GM12892 (cell line): Measurements from ENCODE around the gene HOXB6.

Experiments used
- POLR2A ChIP-seq: IDR thresholded peaks from 2 replicates; pipeline ENCODE4 v1.6.1; 2011; ENCODE audit warnings: low read depth, low read length, control low read depth
- POLR2AphosphoS5 ChIP-seq: IDR thresholded peaks from 2 replicates; pipeline ENCODE4 v1.6.1; 2011; ENCODE audit warnings: low read depth, low read length, control low read depth
- TAF1 ChIP-seq: IDR thresholded peaks from 2 replicates; pipeline ENCODE4 v1.6.1; 2011; ENCODE audit warnings: low read depth, mild to moderate bottlenecking, control low read depth, low read length, borderline replicate concordance

GRCh38 chr17:48615963-48616716, 11.4 kb upstream of the HOXB6 start:
- TF ChIP-seq POLR2AphosphoS5 (no peak), POLR2A (no peak), TAF1 (no peak)
